Stimulated activated CD4-positive, alpha-beta T cell treated with anti-CD3 and anti-CD28 coated beads, Interleukin-2, amount 100 ng/mL, for 48 hours (primary cell): ENCODE results near the gene HSD11B2.

Source experiments
- DNase-seq, 2 donors: peaks; one replicate each; pipeline ENCODE4 v3.0.0-alpha.2; 2020

HSD11B2 gene

DNA sequence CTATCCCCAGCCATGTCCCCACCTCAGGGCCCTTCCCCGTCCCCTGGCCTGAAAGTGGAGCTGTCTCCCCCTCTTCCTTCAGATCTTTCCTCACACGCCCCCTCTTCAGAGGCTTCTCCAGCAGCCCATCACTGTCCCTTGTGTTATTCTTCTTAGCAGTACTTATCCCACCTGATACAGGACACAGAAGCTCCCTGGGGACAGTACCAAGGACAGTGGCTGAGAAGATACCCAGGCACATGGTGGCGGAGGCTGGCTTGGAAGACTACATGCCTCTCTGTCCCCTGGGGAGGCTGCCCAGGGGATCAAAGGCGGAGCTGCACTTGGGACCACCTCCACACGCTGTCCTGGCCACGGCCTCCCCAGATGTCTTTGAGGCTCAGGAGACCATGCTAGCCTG, 23.9 kb downstream of the HSD11B2 start:
- DNase-seq: no peak

DNA sequence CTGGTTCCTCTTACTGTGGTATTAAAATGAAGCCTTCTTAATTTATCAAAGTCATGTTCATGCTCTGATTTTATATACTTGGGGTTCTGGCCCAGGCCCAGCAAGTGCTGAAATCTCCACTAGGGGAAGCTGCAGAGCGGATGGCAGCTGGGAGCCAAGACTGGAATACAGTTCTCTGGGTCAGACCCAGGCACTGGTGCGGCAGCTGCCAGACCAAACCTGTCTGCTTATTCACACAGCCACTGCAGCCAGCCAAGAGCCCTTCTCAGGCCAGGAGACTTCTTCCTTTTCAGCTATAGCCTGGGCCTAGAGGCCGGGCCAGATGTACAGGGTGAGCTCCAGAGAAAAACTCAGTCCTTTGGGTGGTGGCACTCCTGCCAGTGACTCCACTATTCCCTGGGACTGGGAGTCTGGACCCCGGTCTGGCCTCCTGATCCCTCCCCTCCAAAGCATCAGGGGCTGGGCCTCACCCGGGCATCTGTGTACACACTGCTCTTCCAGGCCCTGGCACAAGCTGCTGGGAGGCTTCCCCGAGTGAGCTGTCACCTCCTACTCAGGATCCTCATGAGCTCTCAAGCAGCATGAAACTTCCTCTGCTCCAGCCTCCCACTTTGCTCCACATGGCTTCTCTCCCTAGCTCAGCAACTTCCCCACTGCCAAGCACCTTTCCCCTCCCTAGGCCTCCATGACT, 25.6 kb downstream of the HSD11B2 start:
- no peak for DNase-seq

DNA sequence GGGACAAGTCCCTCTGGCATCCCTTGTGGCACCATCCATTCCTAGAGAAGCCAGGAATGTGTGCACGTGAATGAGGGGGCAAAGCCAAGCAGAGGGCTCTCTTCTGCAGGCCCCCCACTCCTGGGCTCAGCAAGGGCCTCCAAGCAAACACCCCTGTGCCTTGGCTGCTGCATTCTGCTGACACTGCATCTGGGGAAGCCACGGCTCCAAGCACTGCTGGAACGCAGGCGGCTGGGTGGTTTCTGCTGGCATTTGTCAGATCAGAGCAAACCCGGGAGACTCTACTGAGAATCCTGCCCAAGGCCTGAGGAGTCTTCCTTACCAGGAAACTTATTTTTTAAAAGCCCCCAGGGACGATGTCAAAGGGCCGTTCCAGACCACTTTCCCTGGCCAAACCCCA, 26.7 kb downstream of the HSD11B2 start:
- no peak for DNase-seq

DNA sequence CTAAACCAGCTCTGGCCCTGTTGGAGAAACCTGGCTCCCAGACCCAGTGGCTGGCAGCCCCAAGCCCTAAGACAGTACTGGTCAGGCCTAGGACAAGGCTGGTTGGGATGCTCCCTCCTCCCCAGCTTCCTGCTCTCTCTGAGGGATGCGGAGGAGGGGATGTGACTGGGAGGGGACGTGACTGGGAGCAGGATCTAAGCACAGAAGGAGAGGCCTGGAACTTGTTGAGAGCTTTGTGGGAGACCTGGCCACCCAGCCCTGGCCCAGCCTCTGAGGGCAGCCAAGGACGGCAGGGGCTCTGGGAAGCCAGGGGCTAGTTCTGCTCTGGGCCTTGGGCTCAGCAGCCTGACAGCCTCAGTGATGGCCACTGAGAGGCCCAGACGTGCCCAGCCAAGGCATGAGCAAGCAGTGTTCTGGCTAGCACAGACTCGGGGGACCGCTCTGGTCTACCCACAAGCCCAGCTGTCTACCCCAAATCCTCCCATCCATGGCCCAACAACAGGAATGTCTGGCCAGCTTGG, 27.3 kb downstream of the HSD11B2 start:
- no peak for DNase-seq

DNA sequence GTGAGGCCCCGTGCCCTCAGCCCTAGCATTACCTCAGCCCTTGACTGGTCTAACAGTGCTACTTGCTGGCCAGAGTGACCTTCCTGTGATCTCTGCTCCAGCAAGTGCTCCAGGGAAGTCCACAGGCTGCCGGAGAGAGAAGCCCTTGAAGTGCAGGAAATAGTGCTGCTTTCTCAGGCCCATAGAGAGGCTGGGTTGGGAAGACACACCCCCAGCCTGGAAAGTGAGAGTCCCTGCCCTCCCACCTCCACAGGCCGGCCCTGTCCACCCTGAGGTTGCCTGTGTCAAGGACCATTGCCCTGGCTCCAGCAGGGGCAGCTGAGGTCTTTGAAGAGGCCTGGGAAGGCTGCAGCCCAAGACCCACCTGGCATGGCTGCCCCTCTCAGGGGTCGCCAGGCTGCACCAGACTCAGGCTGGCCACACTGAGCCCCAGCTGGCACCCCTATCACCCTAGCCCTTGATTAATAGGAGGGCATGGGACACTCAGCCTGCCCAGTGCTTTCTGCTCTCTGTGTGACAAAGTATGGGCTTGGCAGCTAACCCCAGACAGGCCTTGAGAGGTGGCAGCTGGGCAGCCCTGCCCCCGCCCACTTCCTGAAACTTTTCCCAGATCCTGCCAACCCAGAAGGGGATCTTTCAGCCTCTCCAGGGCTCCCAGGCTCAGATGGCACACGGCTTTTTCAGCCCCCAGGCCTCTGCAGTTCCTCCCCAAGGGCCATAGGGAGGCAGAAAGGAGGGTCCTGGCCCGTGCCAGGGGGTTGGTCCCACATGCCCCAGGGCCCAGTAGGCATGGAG, 28.3 kb downstream of the HSD11B2 start:
- DNase-seq: no peak

DNA sequence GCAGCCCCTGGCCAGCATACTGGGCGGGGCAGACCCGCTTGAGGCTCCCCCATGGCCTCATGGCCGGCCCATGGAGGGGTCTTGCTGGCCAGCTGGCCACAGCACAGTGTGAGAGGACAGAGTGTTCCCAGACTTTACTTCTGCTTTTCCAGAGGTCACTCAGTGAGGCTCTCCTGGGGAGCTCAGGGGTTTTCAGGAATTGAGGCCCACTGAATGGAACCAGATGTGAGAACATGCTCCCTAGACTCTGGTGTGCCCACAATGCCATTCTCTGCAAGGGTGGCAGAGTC, 28.9 kb downstream of the HSD11B2 start:
- no peak for DNase-seq

DNA sequence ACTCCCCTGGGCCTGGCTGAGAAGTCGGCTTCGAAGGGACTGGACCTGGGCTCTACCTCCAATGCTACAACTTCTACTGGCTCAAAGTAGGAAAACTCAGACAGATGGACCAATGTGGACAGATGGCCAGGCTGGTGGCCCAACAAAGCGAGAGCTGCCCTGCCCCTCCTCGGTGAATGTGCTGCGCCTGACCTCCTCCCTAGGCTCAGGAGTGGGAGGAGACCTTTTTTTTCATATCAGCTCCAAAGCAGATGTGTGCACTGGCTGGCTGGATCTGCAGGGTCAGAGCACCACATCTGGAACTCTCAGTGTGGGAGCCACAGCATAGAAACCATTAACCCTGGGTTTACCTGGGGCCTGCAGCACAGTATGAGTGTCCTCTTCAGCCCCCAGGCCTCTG, 29.2 kb downstream of the HSD11B2 start:
- no peak for DNase-seq

DNA sequence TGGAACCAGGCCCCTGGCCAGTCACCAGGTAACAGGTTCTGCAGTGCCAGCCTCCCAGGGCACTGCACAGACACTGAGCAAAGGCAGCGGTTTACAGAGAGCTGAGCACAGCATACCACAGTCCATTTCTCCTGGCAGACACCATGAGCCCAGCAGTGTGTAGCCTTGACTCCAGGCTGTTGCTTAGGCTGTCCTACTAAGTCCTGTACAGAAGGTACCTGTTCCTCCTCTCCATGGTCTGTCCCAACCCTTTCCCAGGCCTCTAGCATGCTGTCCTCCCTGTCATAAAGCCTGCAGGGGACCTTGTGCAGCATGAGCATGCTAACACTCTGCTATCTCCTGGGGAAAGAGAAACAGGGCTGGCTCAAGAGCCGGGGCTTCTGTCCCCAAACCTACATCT, 30.0 kb downstream of the HSD11B2 start:
- DNase-seq: no peak

DNA sequence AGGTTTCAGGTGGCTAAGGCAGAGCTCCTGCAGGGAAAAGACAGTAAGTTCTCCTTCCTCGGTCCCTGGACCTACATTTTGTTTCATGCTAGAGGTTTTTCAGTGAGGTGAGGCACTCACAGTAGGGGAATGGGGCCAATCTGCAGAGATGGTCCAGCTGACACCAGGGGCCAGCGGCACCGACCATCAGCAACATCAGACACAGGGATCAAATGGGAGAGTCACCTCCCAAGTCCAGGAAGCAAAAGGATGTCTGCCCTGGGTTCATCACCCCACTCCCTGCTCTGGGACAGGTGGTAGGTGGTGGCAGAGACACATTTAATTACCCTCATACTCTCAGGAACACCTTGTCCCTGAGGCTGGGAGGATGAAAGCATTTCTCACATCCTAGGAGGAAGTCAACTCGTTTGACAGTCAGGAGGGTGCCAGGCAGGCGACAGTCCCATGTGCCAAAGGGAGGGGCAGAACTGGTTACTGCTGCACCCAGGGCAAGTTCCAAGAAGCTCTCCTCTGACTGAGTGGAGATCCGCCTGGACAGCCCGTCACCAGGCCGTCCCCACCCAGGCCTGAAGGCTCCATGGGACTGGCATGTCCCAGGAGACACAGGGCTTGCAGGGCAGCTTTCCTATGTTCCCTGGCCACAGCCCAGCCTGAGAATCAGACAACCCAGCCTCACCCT, 30.8 kb downstream of the HSD11B2 start:
- DNase-seq: no peak

DNA sequence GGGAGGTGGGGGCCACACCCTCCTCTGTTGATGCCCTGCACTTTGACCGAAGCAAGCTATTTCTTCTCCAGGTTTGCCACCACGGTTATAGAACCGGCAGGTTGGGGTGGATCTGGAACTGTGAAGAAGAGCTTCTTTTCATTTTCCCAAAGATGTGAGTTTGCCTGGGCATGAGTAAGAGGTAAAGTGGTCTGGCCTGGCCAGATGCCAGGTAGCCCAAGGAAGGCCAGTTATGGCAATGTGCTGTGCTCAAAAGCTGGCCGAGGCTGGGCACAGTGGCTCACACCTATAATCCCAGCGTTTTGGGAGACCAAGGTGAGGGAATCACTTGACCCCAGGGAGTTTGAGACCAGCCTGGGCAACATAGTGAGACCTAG, 31.3 kb downstream of the HSD11B2 start:
- DNase-seq: no peak

DNA sequence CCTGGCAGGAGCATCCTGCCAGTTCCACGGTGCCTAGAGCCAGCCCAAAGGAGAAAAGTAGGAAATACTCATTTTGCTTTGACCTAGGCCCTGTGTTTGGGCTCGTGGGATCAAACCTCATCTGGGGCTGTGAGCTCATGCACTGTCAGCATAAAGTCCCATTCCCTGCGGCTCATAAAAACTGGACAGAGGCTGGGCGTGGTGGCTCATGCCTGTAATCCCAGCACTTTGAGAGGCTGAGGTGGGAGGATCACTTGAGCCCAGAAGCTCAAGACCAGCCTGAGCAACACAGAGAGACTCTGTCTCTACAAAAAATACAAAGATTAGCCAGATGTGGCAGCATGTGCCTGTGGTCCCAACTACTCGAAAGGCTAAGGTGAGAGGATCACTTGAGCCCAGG, 32.1 kb downstream of the HSD11B2 start:
- DNase-seq: no peak

DNA sequence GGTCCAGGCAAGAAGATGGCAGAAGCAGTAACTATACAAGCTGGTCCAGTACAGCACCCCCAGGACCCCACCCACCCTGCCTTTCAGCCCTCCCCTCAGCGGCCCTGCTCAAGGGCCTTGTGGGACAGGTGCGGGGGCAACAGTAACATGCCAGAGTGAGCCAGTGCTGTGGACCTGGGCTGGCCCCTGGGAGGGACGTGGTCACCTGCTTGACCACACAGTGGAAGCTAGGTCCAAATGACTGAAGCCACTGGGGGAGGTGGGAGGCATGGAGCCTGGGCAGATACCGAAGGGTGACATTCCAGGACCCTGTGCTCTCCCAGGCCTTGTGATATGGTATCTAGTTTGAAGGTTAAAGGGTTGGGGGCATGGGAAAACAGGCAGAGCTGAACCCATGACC, 32.8 kb downstream of the HSD11B2 start:
- DNase-seq: no peak

DNA sequence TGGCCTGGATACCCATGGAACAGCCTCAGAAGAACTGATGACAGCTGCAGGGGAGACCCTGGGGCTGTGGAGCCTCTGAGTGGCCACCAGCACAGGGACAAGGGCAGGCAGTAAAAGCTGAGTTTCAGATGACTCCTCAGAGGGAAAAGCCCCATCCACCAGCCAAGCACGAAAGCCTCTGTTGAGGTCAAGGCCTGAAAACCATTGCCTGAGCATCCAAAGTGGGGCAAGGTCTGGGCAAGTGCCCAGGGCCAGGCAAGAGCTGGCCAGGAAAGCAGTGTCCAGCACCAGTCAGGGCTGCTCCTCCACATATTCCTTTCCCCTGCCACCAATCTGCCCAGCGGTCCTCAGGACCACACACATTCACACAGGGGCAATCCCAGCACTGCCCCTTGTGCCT, 33.6 kb downstream of the HSD11B2 start:
- no peak for DNase-seq

DNA sequence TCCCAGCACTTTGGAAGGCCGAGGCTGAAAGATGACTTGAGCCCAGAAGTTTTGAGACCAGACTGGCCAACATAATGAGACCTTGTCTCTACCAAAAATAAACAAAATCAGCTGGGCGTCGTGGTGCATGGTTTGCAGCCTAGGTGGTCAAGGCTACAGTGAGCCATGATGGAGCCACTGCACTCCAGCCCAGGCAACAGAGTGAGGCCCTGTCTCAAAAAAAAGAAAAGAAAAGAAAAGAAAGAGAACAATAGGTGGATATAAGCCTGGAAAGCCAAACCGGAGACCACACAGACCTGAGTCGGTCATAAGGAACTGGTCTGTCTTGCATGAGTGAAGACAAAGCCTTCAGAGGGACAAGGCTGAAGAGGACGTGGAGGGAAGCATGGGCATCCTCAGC, 35.7 kb downstream of the HSD11B2 start:
- DNase-seq: no peak

DNA sequence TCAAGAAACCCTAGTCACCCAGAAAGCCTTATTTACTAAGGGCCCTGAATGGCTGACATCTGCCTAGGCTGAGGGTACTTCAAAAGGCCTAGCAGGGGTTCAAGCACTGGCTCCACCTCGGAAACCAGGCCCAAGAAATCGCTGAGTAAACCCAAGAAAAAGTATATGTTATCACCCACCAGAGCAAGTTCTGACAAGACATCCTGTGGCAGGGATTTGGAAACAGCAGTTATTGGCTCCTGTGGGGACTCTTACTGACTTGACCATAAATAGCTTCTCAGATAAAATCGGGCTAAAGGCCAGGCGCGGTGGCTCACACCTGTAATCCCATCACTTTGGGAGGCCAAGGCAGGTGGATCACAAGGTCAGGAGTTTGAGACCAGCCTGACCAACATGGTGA, 37.8 kb downstream of the HSD11B2 start:
- DNase-seq: no peak

DNA sequence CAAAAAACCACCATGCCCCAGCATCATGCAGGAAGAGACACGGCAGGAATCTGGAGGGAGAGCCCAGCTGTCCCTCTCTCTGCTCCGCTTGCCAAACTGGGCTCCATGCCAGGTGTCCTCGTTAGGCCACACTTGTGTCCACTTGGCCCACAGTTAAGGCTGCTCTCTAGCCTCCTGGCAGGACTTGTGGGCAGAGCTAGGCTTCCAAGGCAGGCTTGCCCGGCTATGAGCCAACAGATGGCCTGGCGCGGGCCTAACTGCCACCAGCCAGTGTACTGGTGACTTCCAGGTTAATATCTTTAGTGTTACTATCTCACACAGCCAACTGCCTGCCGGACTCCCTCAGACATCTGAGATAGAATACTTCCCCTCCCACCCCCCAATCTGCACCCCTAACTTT, 39.4 kb downstream of the HSD11B2 start:
- no peak for DNase-seq

DNA sequence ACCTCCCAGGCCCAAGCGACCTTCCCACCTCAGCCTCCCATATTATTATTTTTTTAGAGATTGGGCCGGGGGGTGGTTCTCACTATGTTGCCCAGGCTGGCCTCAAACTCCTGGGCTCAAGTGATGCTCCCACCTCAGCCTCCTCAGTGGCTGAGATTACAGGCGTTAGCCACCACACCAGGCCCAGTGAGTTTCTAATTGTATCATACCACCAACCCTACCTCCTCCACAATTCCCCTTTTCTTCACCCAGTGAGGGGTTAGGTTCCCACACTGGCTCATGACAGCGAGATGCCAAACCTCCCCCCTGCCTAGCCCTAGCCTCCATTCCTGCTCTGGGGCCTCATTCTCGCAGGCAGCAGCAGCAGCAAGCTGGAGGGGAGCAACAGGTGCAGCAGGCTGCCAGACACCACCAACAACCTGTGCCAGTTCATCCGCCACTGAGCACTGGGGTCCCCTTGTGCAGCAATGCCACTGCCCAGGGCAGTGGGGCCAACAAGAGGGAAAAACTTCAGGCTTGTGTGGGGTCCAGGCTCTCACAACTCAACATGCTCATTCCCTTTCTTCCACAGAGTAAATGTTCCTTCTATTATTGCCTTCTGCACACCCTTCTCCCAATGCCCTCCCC, 41.0 kb downstream of the HSD11B2 start:
- DNase-seq: no peak

DNA sequence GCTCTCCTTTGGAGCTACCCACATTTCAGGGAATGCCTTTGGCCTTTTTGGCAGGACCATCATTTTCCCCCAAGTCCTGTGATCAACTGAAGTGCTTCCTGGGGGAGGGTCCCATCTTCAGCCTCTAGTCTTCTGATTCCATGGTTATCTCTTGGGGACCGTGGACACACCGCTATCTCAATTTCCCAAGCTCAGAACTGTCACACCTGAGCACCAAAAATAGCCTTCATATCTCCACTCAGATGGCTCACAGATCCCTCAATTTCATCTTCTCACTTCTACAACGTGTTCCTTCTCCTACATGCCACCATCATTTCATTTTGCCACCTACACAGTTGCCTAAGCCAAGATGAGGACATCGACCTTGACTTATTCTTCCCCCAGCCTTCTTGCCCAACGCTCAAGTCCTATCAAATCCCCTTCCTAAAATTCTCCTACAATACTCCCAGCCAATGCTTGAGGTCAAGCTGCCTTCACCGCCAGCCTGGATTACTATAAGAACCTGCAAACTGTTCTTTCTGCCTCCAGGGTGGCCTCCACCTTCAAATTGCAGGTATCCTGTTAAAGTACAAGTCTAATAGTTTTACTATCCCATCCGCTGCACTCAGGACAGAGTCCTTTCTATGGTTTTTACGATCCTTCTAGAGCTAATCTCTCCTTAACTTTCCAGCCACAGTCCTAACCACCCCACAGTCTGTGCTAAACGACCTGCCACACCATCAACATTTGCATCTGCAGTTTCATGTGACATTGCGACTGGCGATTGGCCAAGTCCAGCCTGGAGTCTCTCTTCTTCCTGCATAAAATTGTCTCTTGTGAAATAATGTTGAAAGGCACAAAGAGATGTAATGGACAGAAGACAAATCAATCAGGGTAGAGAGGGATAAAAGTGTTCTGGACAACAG, 43.9 kb downstream of the HSD11B2 start:
- DNase-seq: no peak

DNA sequence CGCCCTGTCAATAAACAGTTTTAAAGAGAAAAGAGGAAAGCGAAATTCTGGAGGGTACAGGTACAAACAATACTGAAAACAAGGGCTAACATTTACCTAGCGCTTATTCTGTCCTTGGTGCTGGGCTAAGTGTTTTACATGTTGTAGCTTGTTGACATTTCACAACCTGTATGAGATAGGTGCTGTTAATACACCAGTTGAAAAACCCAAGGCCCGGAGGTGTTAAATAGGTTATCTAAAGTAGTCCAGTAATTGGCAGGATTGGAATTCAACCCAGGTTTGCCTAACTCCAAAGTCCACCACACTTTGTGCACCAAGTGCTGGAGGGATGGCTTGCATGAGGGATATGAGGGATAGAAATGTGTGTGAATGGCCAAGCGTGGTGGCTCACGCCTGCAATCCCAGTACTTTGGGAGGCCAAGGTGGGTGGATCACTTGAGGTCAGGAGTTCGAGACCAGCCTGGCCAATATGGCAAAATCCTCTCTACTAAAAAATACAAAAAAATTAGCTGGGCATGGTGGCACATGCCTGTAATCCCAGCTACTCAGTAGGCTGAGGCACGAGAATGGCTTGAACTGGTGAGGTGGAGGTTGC, 47.1 kb downstream of the HSD11B2 start:
- DNase-seq: no peak

DNA sequence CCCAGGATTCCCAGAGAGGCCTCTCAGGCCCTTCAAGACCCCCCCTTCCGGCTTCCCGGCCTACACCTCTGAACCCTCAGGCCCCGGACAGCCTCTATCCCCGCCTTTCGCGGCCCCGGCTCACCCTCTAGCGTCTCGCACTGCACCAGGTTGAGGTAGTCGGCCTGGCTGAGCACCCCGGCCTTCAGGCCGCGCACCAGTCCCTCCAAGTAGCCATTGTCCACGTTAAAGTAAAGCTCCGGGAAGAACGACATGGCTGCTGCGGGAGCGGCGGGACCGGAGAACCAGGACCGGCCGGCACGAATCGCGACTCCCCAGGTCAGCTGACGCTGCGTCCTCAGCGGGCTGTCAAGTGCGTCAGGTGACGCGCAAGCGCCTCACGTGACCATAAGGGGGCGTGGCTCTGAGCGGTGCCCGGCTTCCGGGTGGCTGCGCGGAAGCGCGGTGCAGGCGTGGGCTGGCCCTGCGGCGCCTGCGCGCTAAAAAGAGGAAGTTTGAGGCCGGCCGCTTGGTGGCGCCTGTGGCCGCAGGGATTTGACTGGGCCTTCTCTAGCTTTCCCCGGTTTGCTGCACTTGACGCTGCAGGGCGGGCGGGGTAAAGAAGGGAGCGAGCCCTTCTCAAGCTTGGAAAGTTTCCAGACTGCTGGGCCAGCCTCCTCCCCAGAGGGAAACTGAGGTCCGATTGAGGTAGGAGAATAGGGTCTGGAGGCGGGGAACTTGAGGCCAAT, 50.1 kb downstream of the HSD11B2 start, which contains the start of gene ATP6V0D1:
Gene ATP6V0D1, minus strand, starts transcription at position 325 of the 728 bp plus-strand sequence. Its CDS starts 71 bp downstream, at position 254.
- peak; percentile 99 for DNase-seq

DNA sequence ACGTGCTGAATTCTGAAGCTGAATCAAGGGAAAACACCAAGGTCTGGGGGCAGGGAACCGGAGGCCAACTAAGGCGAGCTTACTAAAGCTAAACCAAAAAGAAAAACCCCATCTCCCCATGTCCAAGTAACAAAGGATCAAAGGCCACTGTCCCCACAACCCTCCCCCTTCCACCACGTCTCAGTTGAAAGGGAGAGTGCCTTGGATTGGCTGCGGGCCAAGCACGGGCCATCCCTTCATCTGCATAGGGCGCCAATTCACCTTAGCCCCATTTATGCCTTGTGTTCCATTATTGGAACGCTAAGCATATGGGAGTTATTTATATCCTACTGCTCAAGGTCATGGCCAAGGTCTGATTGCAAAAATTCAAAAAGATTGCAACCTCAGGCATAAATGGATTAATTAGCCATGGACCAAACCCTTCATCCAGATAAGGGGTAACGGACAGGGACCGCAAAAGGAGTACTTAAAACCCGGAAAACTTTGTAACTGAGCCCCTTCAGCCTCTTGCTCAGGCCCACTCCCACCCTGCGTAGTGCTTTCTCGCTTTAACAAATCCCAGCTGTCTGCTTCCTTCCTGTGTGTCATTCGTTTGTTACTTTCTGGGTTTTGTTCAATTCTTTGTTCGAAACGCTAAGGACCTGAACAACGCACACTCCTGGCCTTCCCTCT, 50.8 kb downstream of the HSD11B2 start:
- peak; percentile 43 to 47 for DNase-seq
